Colonic mucosa (tissue), 4 donors: ENCODE data around the gene FHOD3. TPM values are rescaled to one million over a fixed set of nuclear protein-coding genes. Genes with fewer than 3 reads are reported as not detected.

ENCODE experiments used
- DNase-seq: peaks from one replicate; pipeline ENCODE4 v3.0.0-alpha.2; 2020
- H3K27ac ChIP-seq: fragments of 200-600 bp; one replicate; pipeline ENCODE4 v1.8.0; 2021
- H3K27me3 ChIP-seq: fragments of 200-600 bp; one replicate; pipeline ENCODE4 v1.8.0; 2021
- H3K36me3 ChIP-seq: fragments of 200-600 bp; one replicate; pipeline ENCODE4 v1.8.0; 2021
- H3K4me1 ChIP-seq: fragments of 200-600 bp; one replicate; pipeline ENCODE4 v1.8.0; 2021; ENCODE audit warnings: mild to moderate bottlenecking
- H3K4me3 ChIP-seq: fragments of 200-600 bp; one replicate; pipeline ENCODE4 v1.8.0; 2021
- H3K9ac ChIP-seq, 2 donors: one replicate each; pipeline ENCODE4 v1.7.0; 2013; ENCODE audit warnings: control low read depth in 2 of 2, low read depth in 2 of 2, low read length in 2 of 2
- H3K9me3 ChIP-seq: fragments of 200-600 bp; one replicate; pipeline ENCODE4 v1.8.0; 2021
- CTCF ChIP-seq: fragments of 200-600 bp; IDR thresholded peaks from one replicate; pipeline ENCODE4 v1.8.0; 2022; ENCODE audit warnings: antibody characterized with exemption, mild to moderate bottlenecking
- intact Hi-C: fragments of 100-400 bp; cut with DNase I; formaldehyde crosslinking; loops from one replicate; pipeline ENCODE4 v1.14.1; 2022
- total RNA-seq, 2 donors: library from RNA; stranded (reverse); fragmentation: NEBNext Ultra II Directional in 1 of 2; extraction: Animal tissue kit (Norgen Biotek cat#: 25700) in 1 of 2; gene quantifications; one replicate each; pipeline ENCODE4 v1.2.1, GENCODE V29; 2021
- donor health status: healthy.
- donor health status: DM: no; HTN: no; CAD: no.
- donor health status: DM: no; HTN: no; CAD: no.

FHOD3 gene
- total RNA-seq, 2 donors from 2014 or later: 2.5 to 4.1 TPM

- H3K9ac ChIP-seq: no peak overlapping the region
- no peak for TF ChIP-seq CTCF
- H3K27me3 ChIP-seq: no peaks in the 10 kb centered on the region
- no peak overlapping the region for H3K27ac ChIP-seq
- H3K4me1 ChIP-seq: no peaks in the 10 kb centered on the region
- no peaks in the 10 kb centered on the region for H3K9me3 ChIP-seq
- DNase-seq: no peak
- no peaks in the 10 kb centered on the region for H3K36me3 ChIP-seq
- no peak overlapping the region for H3K4me3 ChIP-seq
- intact Hi-C loops: no loop called here
These were observed 474.8 kb downstream of the FHOD3 start for GRCh38 chr18:36772241-36772723.

- no peak for TF ChIP-seq CTCF
- no peak overlapping the region for H3K4me3 ChIP-seq
- intact Hi-C loops: no loop called here
- no peak overlapping the region for H3K27ac ChIP-seq
- no peak overlapping the region for H3K9ac ChIP-seq
- no peaks in the 10 kb centered on the region for H3K27me3 ChIP-seq
- no peaks in the 10 kb centered on the region for H3K36me3 ChIP-seq
- no peaks in the 10 kb centered on the region for H3K4me1 ChIP-seq
- H3K9me3 ChIP-seq: no peaks in the 10 kb centered on the region
- no peak for DNase-seq
These were observed 477.9 kb downstream of the FHOD3 start for GRCh38 chr18:36775396-36775795.

- Histone ChIP-seq H3K36me3 (no peaks in the 10 kb centered on the region), H3K27me3 (no peaks in the 10 kb centered on the region), H3K9ac (no peak overlapping the region), H3K4me1 (no peaks in the 10 kb centered on the region), H3K9me3 (no peaks in the 10 kb centered on the region), H3K4me3 (no peak overlapping the region), H3K27ac (no peak overlapping the region)
- no peak for TF ChIP-seq CTCF
- no peak for DNase-seq
- intact Hi-C loops: no loop called here
These were observed 479.1 kb downstream of the FHOD3 start for GRCh38 chr18:36776650-36777049.

- Histone ChIP-seq H3K27me3 (no peaks in the 10 kb centered on the region), H3K4me3 (no peak overlapping the region), H3K9ac (no peak overlapping the region), H3K4me1 (no peaks in the 10 kb centered on the region), H3K36me3 (no peaks in the 10 kb centered on the region), H3K27ac (no peak overlapping the region), H3K9me3 (no peaks in the 10 kb centered on the region)
- DNase-seq: no peak
- intact Hi-C loops: no loop called here
- TF ChIP-seq CTCF: no peak
These were observed 480.1 kb downstream of the FHOD3 start for GRCh38 chr18:36777566-36777965.

- DNase-seq: no peak
- Histone ChIP-seq H3K4me1 (no peaks in the 10 kb centered on the region), H3K9ac (no peak overlapping the region), H3K27me3 (no peaks in the 10 kb centered on the region), H3K4me3 (no peak overlapping the region), H3K36me3 (no peaks in the 10 kb centered on the region), H3K27ac (no peak overlapping the region), H3K9me3 (no peaks in the 10 kb centered on the region)
- no peak for TF ChIP-seq CTCF
- intact Hi-C loops: no loop called here
These were observed 483.2 kb downstream of the FHOD3 start for GRCh38 chr18:36780748-36781147.

GRCh38 chr18:36782710-36783109, 485.2 kb downstream of the FHOD3 start:
- H3K27ac ChIP-seq: no peak overlapping the region
- H3K27me3 ChIP-seq: no peaks in the 10 kb centered on the region
- no peak overlapping the region for H3K9ac ChIP-seq
- no peak overlapping the region for H3K4me3 ChIP-seq
- DNase-seq: no peak
- TF ChIP-seq CTCF: no peak
- no peaks in the 10 kb centered on the region for H3K4me1 ChIP-seq
- H3K36me3 ChIP-seq: no peaks in the 10 kb centered on the region
- no peaks in the 10 kb centered on the region for H3K9me3 ChIP-seq
- intact Hi-C loops: no loop called here
